Measurements from ENCODE around the gene GARRE1.

GARRE1 gene

DNA sequence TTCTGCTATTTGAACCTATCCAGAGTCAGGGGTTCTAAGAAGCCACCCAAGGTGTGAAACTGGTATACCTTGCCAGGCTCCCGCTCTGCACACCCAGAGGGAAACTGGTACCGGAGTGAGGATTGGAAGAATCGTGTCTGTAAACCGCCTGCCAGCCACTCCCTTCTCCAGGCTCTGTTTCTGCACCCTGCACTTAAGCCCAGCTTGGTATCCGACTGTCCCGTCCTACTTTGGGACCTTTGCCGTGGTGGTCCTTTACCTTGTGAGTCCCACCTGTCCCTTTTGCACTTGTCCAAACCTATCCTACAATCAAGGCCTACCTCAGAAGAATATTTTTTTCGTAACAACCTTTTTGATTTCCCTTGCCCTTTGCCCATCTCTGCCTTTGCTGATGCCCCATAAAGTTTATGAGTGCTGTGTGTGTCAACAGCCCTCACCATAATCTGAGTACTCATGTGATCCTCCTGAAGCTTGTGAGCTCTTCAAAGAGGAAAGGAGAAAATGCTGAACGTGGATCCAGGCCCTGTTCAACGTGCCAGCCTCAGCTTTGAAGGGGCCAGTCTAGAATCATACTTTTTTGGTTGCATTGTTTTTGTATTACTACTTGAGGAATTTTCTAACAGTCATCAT is 44.7 kb downstream of the GARRE1 start:
- peak; percentile 65 for DNase-seq (ENCODE audit: low read depth)
- no peak overlapping the region for H3K4me3 ChIP-seq (ENCODE audit: low read depth, low read length)
- TF ChIP-seq, protein P1, sequence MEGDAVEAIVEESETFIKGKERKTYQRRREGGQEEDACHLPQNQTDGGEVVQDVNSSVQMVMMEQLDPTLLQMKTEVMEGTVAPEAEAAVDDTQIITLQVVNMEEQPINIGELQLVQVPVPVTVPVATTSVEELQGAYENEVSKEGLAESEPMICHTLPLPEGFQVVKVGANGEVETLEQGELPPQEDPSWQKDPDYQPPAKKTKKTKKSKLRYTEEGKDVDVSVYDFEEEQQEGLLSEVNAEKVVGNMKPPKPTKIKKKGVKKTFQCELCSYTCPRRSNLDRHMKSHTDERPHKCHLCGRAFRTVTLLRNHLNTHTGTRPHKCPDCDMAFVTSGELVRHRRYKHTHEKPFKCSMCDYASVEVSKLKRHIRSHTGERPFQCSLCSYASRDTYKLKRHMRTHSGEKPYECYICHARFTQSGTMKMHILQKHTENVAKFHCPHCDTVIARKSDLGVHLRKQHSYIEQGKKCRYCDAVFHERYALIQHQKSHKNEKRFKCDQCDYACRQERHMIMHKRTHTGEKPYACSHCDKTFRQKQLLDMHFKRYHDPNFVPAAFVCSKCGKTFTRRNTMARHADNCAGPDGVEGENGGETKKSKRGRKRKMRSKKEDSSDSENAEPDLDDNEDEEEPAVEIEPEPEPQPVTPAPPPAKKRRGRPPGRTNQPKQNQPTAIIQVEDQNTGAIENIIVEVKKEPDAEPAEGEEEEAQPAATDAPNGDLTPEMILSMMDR (IDR thresholded peaks at IDR 0.05; ENCODE audit: control insufficient read depth, extremely low read depth, insufficient read depth), result no peak

DNA sequence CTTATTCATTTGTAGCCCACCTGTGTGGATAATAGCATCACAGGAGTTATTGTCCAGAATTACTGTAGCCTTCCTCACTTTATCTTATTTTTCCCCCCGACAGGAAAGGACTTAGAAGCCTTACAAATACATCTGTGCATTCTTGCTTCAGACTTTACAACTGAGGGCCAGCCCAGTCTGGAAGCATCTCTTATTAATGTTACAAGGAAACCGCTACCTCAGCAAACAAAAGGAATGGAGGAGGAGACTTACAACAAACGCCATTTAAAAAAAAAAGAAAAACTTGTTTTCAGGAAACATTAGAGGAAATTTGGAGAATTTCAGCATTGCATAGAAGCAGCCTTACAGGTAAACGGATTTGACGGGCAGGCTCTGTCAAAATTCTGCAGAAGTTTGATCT is 45.2 kb downstream of the GARRE1 start:
- TF ChIP-seq, protein P1 (IDR thresholded peaks at IDR 0.05; ENCODE audit: control insufficient read depth, extremely low read depth, insufficient read depth), result no peak
- DNase-seq (ENCODE audit: low read depth), result no peak
- no peak overlapping the region for H3K4me3 ChIP-seq (ENCODE audit: low read depth, low read length)

DNA sequence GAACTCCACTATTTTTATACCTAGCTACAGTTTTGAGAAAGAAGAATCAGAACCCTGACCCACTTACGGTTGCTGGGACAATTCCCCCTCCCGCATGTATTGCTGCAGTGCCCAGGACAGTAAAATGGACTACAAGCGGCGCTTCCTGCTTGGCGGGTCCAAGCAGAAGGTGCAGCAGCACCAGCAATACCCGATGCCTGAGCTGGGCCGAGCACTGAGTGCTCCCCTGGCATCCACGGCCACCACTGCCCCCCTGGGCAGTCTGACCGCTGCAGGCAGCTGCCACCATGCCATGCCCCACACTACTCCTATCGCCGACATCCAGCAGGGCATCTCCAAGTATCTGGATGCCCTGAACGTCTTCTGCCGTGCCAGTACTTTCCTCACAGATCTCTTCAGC is 46.0 kb downstream of the GARRE1 start:
- TF ChIP-seq, protein P1 (IDR thresholded peaks at IDR 0.05; ENCODE audit: control insufficient read depth, extremely low read depth, insufficient read depth), result no peak
- DNase-seq (ENCODE audit: low read depth), result no peak
- H3K4me3 ChIP-seq (ENCODE audit: low read depth, low read length), result no peak overlapping the region

DNA sequence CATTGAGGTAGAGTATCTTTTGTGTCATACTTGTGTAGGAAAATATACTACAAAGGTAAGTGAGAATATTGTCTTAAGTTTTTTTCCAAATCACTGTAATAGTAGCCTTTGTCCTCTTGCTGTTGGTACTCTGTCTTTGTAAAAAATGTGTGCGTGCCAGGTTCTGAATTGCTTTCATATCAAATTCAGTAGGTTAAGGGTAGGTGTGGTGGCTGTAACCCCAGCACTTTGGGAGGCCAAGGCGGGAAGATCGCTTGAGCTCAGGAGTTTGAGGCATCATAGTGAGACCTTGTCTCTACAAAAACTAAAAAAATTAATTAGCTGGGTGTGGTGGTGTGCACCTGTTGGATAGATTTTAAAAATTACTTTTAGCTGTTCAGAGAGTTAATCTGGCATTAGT is 46.6 kb downstream of the GARRE1 start:
- TF ChIP-seq, protein P1 (IDR thresholded peaks at IDR 0.05; ENCODE audit: control insufficient read depth, extremely low read depth, insufficient read depth), result no peak
- no peak overlapping the region for H3K4me3 ChIP-seq (ENCODE audit: low read depth, low read length)
- no peak for DNase-seq (ENCODE audit: low read depth)
